HCT116 (cell line): ENCODE measurements around the gene CIDEC. TPM values are rescaled to one million over a fixed set of nuclear protein-coding genes. Genes with fewer than 3 reads are reported as not detected.

Experiments used
- ATAC-seq: fragments of 200-7000 bp; cut with Tn5 transposase; 2 replicates; pipeline ENCODE4 v1.9.1; 2020; ENCODE audit warnings: mild to moderate bottlenecking, moderate library complexity
- BruUV-seq: library from RNA; stranded (reverse); fragments of 400-500 nt; replicated peaks from 2 replicates; lab custom pipeline; 2021; lab: Mats Ljungman, UMichigan
- CTCF ChIA-PET: fragments of 300-600 bp; sonication (Branson Sonifier 250); formaldehyde crosslinking; loops from one replicate; lab custom pipeline; 2021; ENCODE audit warnings: antibody characterized with exemption; lab: Charles Lee
- POLR2A ChIA-PET: fragments of 300-600, 350-600 bp; sonication (Branson Sonifier 250); formaldehyde crosslinking; loops from one replicate; lab custom pipeline; 2021; ENCODE audit warnings: antibody characterized with exemption; lab: Charles Lee
- RAD21 ChIA-PET, 2 experiments: fragments of 300-600 bp; sonication (Branson Sonifier 250); formaldehyde crosslinking; loops; one replicate each; lab custom pipeline; 2023; ENCODE audit warnings: low total read pairs in 2 of 2; ENCODE audit not compliant: uncharacterized antibody in 2 of 2, unreplicated experiment in 2 of 2, low non-redundant PET in 1 of 2; lab: Charles Lee
- DNase-seq: peaks from one replicate; pipeline ENCODE4 v3.0.0-alpha.2; 2010; ENCODE audit warnings: low read depth, low spot score
- H2AFZ ChIP-seq: fragments of 200-600 bp; shearing (Covaris generic), sonication (generic); 2 replicates; pipeline ENCODE4 v1.6.1; 2017; ENCODE audit warnings: low read depth, mixed run types, mixed read lengths, antibody characterized with exemption, low read length; ENCODE audit not compliant: poor library complexity, severe bottlenecking
- H3K27ac ChIP-seq: 2 replicates; pipeline ENCODE4 v1.5.1; 2012; ENCODE audit warnings: low read depth, low read length
- H3K27me3 ChIP-seq: fragments of 200-600 bp; sonication (generic); 2 replicates; pipeline ENCODE4 v1.6.1; 2016; ENCODE audit warnings: mixed run types, low read length, mixed read lengths; ENCODE audit not compliant: insufficient read depth
- H3K36me3 ChIP-seq, 2 experiments: fragments of 200-500 bp in 1 of 2; fragments of 200-600 bp in 1 of 2; sonication (Bioruptor generic) in 1 of 2; sonication (generic) in 1 of 2; 2 replicates each; pipeline versions ENCODE4 v1.5.1 to v1.6.1; 2014 to 2016; ENCODE audit warnings: low read length in 2 of 2, inconsistent platforms in 1 of 2, mixed read lengths in 1 of 2, mixed run types in 1 of 2; ENCODE audit not compliant: insufficient read depth in 2 of 2, control insufficient read depth in 1 of 2
- H3K4me1 ChIP-seq, 2 experiments: fragments of 200-600 bp in 1 of 2; sonication (generic) in 1 of 2; 2 replicates each; pipeline versions ENCODE4 v1.5.1 to v1.6.1; 2012 to 2017; ENCODE audit warnings: low read length in 2 of 2, inconsistent platforms in 1 of 2, mild to moderate bottlenecking in 1 of 2, mixed read lengths in 1 of 2, mixed run types in 1 of 2, moderate library complexity in 1 of 2; ENCODE audit not compliant: insufficient read depth in 2 of 2, control insufficient read depth in 1 of 2
- H3K4me2 ChIP-seq: fragments of 200-600 bp; sonication (generic); 2 replicates; pipeline ENCODE4 v1.6.1; 2017; ENCODE audit warnings: mixed run types, low read length, mixed read lengths
- H3K4me3 ChIP-seq, 2 experiments: fragments of 200-600 bp in 1 of 2; sonication (generic) in 1 of 2; replicated peaks in 1 of 2; 2 replicates each; pipeline ENCODE4 v1.5.1; 2011 to 2016; ENCODE audit warnings: low read length in 2 of 2, control low read depth in 1 of 2, low read depth in 1 of 2, mild to moderate bottlenecking in 1 of 2, mixed read lengths in 1 of 2, mixed run types in 1 of 2
- H3K79me2 ChIP-seq: fragments of 200-600 bp; sonication (generic); 2 replicates; pipeline ENCODE4 v1.6.1; 2017; ENCODE audit warnings: mild to moderate bottlenecking, mixed run types, low read length, moderate library complexity, mixed read lengths; ENCODE audit not compliant: insufficient read depth
- H3K9ac ChIP-seq: fragments of 200-600 bp; sonication (generic); 2 replicates; pipeline ENCODE4 v1.6.1; 2016; ENCODE audit warnings: low read length, mixed read lengths
- H3K9me2 ChIP-seq: fragments of 200-600 bp; sonication (generic), shearing (Covaris generic); 2 replicates; pipeline ENCODE4 v1.6.1; 2017; ENCODE audit warnings: mixed run types, mild to moderate bottlenecking, moderate library complexity; ENCODE audit not compliant: insufficient read depth
- H3K9me3 ChIP-seq, 2 experiments: fragments of 200-500 bp in 1 of 2; fragments of 200-600 bp in 1 of 2; sonication (Bioruptor generic) in 1 of 2; sonication (generic) in 1 of 2; 2 replicates each; pipeline ENCODE4 v1.6.1; 2014 to 2017; ENCODE audit warnings: low read length in 2 of 2, mixed read lengths in 2 of 2, inconsistent platforms in 1 of 2, low read depth in 1 of 2, mild to moderate bottlenecking in 1 of 2, mixed run types in 1 of 2, moderate library complexity in 1 of 2; ENCODE audit not compliant: control insufficient read depth in 1 of 2, insufficient read depth in 1 of 2
- H4K20me1 ChIP-seq: fragments of 200-600 bp; sonication (generic), shearing (Covaris generic); 2 replicates; pipeline ENCODE4 v1.6.1; 2017; ENCODE audit warnings: mixed run types, mild to moderate bottlenecking, moderate library complexity; ENCODE audit not compliant: insufficient read depth
- CEBPB ChIP-seq: IDR thresholded peaks from 2 replicates; pipeline ENCODE4 v1.6.1; 2012; ENCODE audit warnings: low read depth
- ELF1 ChIP-seq: IDR thresholded peaks from 2 replicates; pipeline ENCODE4 v1.6.1; 2012; ENCODE audit warnings: low read depth, borderline replicate concordance
- FOSL1 ChIP-seq: IDR thresholded peaks from 2 replicates; pipeline ENCODE4 v1.6.1; 2012; ENCODE audit warnings: low read depth
- JUND ChIP-seq: IDR thresholded peaks from 2 replicates; pipeline ENCODE4 v1.6.1; 2012
- MAX ChIP-seq: IDR thresholded peaks from 2 replicates; pipeline ENCODE4 v1.6.1; 2012
- POLR2A ChIP-seq: IDR thresholded peaks from 2 replicates; pipeline ENCODE4 v1.7.0; 2011; ENCODE audit warnings: borderline replicate concordance; ENCODE audit not compliant: insufficient read depth, insufficient read length; ENCODE audit errors: extremely low read depth
- POLR2AphosphoS5 ChIP-seq: IDR thresholded peaks from 2 replicates; pipeline ENCODE4 v1.6.1; 2011; ENCODE audit warnings: mild to moderate bottlenecking, low read depth, low read length, moderate library complexity
- RAD21 ChIP-seq: IDR thresholded peaks from 2 replicates; pipeline ENCODE4 v1.6.1; 2012; ENCODE audit warnings: low read depth, mild to moderate bottlenecking
- SRF ChIP-seq: IDR thresholded peaks from 2 replicates; pipeline ENCODE4 v1.6.1; 2012; ENCODE audit warnings: low read depth
- TCF7L2 ChIP-seq: IDR thresholded peaks from 2 replicates; pipeline ENCODE4 v1.7.0; 2011; ENCODE audit warnings: borderline replicate concordance, inconsistent platforms; ENCODE audit not compliant: insufficient read depth, insufficient read length; ENCODE audit errors: extremely low read depth
- YY1 ChIP-seq: IDR thresholded peaks from 2 replicates; pipeline ENCODE4 v1.6.1; 2011; ENCODE audit warnings: low read length, low read depth, moderate library complexity, mild to moderate bottlenecking; ENCODE audit not compliant: insufficient replicate concordance; ENCODE audit errors: extremely low read depth
- ZBTB33 ChIP-seq: IDR thresholded peaks from 2 replicates; pipeline ENCODE4 v1.6.1; 2011; ENCODE audit warnings: mild to moderate bottlenecking, low read length, moderate library complexity; ENCODE audit not compliant: insufficient replicate concordance; ENCODE audit errors: extremely low read depth
- intact Hi-C: fragments of 100-400 bp; cut with micrococcal nuclease; formaldehyde crosslinking; loops from 2 replicates; pipeline ENCODE4 v1.10.0; 2022
- total RNA-seq: library from RNA; stranded (reverse); gene quantifications from one replicate; pipeline ENCODE4 v1.2.1, GENCODE V29; 2021; ENCODE audit not compliant: unreplicated experiment

CIDEC gene
- total RNA-seq, 1 experiment from 2014 or later, result not detected

GRCh38 chr3:9817436-9817835 lies 62.6 kb downstream of the CIDEC start:
- Histone ChIP-seq H3K4me2 (no peak overlapping the region), H3K36me3 (peaks cover 2 to 6% of the 10 kb centered on the region in 2 experiments; a peak in 2 of 4 replicates), H3K4me3 (no peak overlapping the region), H3K9ac (no peak overlapping the region), H3K9me2 (no peaks in the 10 kb centered on the region), H3K4me1 (no peaks in the 10 kb centered on the region), H3K27me3 (no peaks in the 10 kb centered on the region), H3K27ac (no peak overlapping the region), H3K79me2 (no peaks in the 10 kb centered on the region), H3K9me3 (no peaks in the 10 kb centered on the region), H2AFZ (no peak overlapping the region), H4K20me1 (no peaks in the 10 kb centered on the region)
- DNase-seq, result no peak
- no peak for ATAC-seq
- ChIA-PET POLR2A (no interaction called here), RAD21 (no interaction called here), CTCF (interaction anchor here (1.2 kb wide), 1 partner anchor 9 kb away, joined by 4 read pairs; no protein-coding TSS in a partner anchor)
- no TSS peak for BruUV-seq
- intact Hi-C loops, result no loop called here
- TF ChIP-seq RAD21 (no peak), YY1 (no peak), FOSL1 (no peak), ELF1 (no peak), POLR2A (no peak), JUND (no peak), CEBPB (no peak), POLR2AphosphoS5 (no peak), SRF (no peak), ZBTB33 (no peak), TCF7L2 (no peak), MAX (no peak)

Other genes with a start within 250 kb of the CIDEC start
- 31.1 TPM for gene MTMR14, start 230.7 kb downstream of the CIDEC start, total RNA-seq
- gene CPNE9, start 176.4 kb downstream of the CIDEC start, total RNA-seq, result 0.98 TPM
- 23.6 TPM for gene BRPF1, start 148.5 kb downstream of the CIDEC start, total RNA-seq
- gene OGG1, start 130.3 kb downstream of the CIDEC start, total RNA-seq, result 16.3 TPM
- 19.7 TPM for gene CAMK1, start 110.3 kb downstream of the CIDEC start, total RNA-seq
- 72.0 TPM for gene TADA3, start 87.8 kb downstream of the CIDEC start, total RNA-seq
- 110 TPM for gene ARPC4, start 87.2 kb downstream of the CIDEC start, total RNA-seq
- 40.3 TPM for gene TTLL3, start 70.0 kb downstream of the CIDEC start, total RNA-seq
- gene RPUSD3, start 36.2 kb downstream of the CIDEC start, total RNA-seq, result 58.0 TPM
- 33.4 TPM for gene JAGN1, start 10.4 kb upstream of the CIDEC start, total RNA-seq
- gene IL17RE, start 22.6 kb upstream of the CIDEC start, total RNA-seq, result 14.3 TPM
- 17.6 TPM for gene IL17RC, start 36.8 kb upstream of the CIDEC start, total RNA-seq
- 18.7 TPM for gene CRELD1, start 53.6 kb upstream of the CIDEC start, total RNA-seq
- 0.96 TPM for gene PRRT3, start 72.2 kb upstream of the CIDEC start, total RNA-seq
- 12.4 TPM for gene EMC3, start 106.6 kb upstream of the CIDEC start, total RNA-seq
- gene FANCD2, start 146.2 kb upstream of the CIDEC start, total RNA-seq, result 50.0 TPM
- gene FANCD2OS, start 228.0 kb upstream of the CIDEC start, total RNA-seq, result not detected
- 93.4 TPM for gene BRK1, start 235.4 kb upstream of the CIDEC start, total RNA-seq